ENCODE measurements around the gene ATP2A1.
"Not testable (repeated sequence)": the region's sequence is repeated elsewhere in the genome, so short reads cannot be mapped to it uniquely, and the experiment has no call there.

ATP2A1 gene

GRCh38 chr16:28937222-28937876, 59.1 kb downstream of the ATP2A1 start:
- no peak for DNase-seq

GRCh38 chr16:28938721-28939120, 60.4 kb downstream of the ATP2A1 start:
- DNase-seq, result no peak

DNA sequence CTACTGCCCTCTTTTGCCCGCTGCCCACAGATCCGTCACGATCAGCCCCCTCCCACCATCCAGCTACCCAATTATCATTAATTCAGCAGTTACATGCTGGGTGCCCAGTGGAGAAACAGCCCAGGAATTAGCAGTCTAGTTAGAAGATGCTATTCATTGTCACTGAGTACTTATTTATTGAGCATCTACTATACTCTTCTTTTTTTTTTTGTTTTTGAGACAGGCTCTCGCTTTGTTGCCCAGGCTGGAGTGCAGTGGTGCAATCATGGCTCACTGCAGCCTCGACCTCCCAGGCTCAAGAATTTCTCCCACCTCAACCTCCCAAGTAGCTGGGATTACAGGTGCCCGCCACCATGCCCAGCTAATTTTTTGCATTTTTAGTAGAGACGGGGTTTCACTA, 61.5 kb downstream of the ATP2A1 start:
- DNase-seq, result not testable (repeated sequence)

DNA sequence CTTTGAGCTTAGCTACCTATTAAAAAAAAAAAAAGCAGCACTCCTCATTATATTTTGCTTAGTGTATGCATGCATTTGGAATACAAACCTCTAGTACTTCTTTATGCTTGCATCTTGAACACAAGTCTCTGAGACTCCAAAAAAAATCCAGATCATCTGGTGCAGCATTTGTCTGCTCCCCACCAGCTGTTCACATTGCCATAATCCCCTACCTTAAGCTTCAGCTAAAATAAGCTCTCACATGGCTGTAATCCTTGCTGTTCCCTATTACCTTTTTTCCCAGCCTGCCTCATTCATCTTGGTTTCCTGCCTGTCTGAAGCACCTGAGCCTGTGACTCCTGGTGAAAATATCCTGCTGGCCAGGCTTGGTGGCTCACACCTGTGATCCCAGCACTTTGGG, 65.0 kb downstream of the ATP2A1 start:
- DNase-seq, result no peak

- DNase-seq, result no peak
These were observed 68.4 kb downstream of the ATP2A1 start for GRCh38 chr16:28946681-28947080.

DNA sequence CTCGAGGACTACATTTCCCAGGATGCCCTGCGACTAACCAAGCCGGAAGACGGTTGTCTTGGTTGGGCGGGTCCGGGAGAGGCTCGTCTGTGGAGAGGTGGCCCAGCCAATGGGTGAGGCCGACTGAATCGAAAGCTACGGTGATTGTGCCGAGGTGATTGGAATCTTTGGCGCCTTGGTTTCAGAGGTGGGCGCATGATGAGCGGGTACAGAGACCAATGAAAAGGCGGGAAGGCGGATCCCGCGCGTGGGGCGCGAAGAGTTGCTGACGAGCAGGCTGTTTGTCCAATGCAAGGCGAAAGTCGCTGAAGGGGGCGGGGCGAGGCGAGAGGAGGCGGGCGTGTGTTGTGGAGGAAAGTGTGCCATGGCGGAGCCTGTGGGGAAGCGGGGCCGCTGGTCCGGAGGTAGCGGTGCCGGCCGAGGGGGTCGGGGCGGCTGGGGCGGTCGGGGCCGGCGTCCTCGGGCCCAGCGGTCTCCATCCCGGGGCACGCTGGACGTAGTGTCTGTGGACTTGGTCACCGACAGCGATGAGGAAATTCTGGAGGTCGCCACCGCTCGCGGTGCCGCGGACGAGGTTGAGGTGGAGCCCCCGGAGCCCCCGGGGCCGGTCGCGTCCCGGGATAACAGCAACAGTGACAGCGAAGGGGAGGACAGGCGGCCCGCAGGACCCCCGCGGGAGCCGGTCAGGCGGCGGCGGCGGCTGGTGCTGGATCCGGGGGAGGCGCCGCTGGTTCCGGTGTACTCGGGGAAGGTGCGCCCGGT, 72.5 kb downstream of the ATP2A1 start, which contains the start of gene NFATC2IP:
Gene NFATC2IP, plus strand, starts transcription at position 290 of the 762 bp plus-strand sequence. Its CDS starts 75 bp downstream, at position 365.
- DNase-seq, result peak; percentile 99

GRCh38 chr16:28951410-28951943, 73.2 kb downstream of the ATP2A1 start:
- DNase-seq, result no peak
